Vagina (tissue), 2 donors: ENCODE results near the gene EEF1G.

Source experiments
- CTCF ChIP-seq, 3 experiments: fragments of 450-650 bp in 2 of 3; fragments of 200-600 bp in 1 of 3; sonication (generic) in 1 of 3; IDR thresholded peaks; one replicate each; pipeline ENCODE4 v1.5.1; 2017 to 2019; ENCODE audit warnings: antibody characterized with exemption in 3 of 3, mild to moderate bottlenecking in 2 of 3, moderate library complexity in 2 of 3
- POLR2A ChIP-seq, 2 donors: fragments of 450-650 bp; IDR thresholded peaks; one replicate each; pipeline ENCODE4 v1.6.1; 2017; ENCODE audit warnings: antibody characterized with exemption in 2 of 2, mild to moderate bottlenecking in 2 of 2, moderate library complexity in 2 of 2

- TF ChIP-seq POLR2A (IDR thresholded peaks at IDR 0.05), result peak in 1 of 2 donors; percentile 73
- TF ChIP-seq CTCF (IDR thresholded peaks at IDR 0.05), result peak in 2 of 3 experiments; percentile 8 to 10
Measured at GRCh38 chr11:62591448-62592145, 17.9 kb upstream of the EEF1G start, which contains the start of gene TUT1.
